A673 (cell line): ENCODE data around the gene SEMA3A.

Experiments used
- CTCF ChIP-seq: fragments of 300-800, 200-600 bp; sonication (generic); conservative IDR thresholded peaks from 2 replicates; pipeline ENCODE4 v1.5.1; 2017; ENCODE audit warnings: low read depth, mild to moderate bottlenecking, antibody characterized with exemption, low read length, moderate library complexity, mixed read lengths
- EZH2 ChIP-seq: fragments of 200-600 bp; sonication (generic); IDR thresholded peaks from 2 replicates; pipeline ENCODE4 v1.6.1; 2017; ENCODE audit warnings: borderline replicate concordance, low read depth, mild to moderate bottlenecking, mixed read lengths, antibody characterized with exemption, low read length; ENCODE audit not compliant: poor library complexity, severe bottlenecking

GRCh38 chr7:84176716-84177115, 17.9 kb downstream of the SEMA3A start:
- TF ChIP-seq CTCF (no peak), EZH2 (no peak)
